MV-4-11 (cell line): ENCODE results near the gene C21orf58.
A peak's percentile ranks its signal among the peaks of the same experiment; 100 is the strongest.

Experiments
- DNase-seq: peaks from one replicate; lab custom pipeline; 2025; lab: John Stamatoyannopoulos, UW

The C21orf58 gene

DNA sequence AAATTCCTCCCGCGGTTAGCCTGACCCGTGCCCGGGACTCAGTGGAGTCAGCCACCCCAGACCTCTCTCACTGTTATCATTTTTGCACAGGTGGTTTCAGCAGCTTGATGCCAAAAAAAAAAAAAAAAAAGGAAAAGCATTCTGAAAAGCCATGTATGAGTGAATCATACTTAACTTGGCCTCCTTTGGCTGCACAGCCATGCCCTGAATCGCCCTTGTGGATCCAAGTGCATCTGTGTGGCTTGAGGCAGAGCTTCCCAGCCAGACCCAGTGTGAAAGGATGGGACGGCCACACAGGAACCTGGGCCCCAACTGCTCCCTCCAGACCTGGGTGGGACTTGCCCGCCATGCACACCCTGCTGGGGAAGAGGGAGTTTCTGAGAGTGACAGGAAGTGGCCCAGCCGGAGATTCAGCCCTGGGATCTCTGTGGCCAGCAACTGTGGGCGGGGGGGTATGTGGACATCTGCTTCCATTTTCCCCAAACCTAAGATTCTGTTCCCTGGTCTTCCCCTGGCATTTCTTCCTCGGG, 29.0 kb downstream of the C21orf58 start:
- DNase-seq, result peak; percentile 62

DNA sequence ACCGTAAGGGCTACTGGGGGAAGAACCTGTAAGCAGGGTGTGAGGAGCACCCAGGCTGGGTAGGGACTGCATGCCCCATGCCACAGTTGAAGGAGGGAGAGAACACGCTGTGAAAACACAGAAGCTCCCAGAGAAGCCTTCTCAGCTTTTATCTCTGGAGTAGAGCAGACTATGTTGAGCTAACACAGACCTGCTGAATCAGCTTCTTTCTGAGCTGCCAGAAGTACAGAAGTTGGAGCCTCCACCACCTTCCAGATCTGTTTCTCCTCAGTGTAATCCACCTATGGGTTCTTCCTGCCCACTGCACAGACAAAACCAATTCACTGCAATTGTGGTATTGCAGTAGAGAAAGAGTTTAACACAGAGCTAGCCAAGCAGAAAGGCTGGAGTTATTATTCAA, 32.1 kb downstream of the C21orf58 start:
- DNase-seq, result no peak

GRCh38 chr21:46289655-46290179, 34.0 kb downstream of the C21orf58 start:
- no peak for DNase-seq

- DNase-seq, result no peak
Measured at GRCh38 chr21:46287541-46287940, 36.1 kb downstream of the C21orf58 start.

DNA sequence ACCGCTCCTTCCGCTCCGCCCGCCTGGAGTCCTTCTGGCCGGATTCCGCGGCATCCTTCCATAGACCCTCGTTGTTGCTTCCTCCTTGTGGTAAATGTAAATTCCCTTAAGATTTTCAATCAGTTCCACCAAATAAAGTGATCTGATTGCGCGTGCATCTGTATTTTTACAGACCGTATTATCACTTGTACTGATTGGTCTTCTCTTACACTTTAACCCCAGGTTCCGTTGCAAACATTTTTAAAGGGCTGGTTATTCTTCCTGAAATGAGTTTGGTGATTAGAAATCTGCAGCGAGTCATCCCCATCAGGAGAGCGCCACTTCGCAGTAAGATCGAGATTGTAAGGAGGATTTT, 37.0 kb downstream of the C21orf58 start:
- peak; percentile 66 for DNase-seq

DNA sequence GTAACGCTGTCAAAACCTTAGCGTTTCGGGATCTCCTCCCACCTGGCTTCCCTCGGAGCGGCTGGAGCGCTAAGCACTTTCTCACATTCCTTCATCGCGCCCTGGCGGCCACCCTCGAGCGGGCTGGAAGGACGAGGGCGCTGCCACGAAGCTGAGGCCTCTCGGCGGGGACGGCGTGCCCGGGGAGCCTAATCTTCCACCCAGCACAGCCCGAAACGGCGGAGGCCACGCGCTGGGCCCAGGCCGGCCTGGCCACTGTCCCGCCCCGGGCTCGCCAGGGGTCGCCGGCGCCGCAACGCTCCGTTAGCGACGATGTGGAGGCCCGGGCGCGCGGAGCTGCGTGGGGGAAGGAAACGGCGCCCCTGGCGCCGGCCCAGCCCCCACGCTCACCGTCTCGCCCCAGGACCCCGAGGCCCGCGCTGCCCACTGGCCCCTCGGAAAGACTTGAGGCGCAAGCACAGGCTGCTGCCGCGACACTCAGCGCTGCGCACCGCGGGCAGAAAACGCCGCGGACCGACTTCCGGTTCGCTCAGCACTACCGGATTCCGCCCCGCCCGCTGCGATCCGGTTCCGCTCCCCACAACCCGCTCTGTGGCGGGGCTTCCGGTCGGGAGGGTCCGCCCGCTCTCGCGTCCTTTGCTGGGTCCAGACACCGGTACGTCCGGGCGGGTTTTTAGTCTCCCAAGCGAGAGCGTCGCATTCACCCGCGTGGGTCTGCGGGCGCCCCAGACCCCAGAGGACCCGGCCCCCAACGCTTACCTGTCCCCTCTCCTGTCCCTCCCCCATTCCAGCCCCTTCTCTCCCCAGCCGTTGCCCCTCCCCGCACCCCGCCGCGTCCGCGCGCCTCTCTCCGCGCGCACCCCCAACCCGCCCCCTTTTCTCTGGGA, 37.7 kb downstream of the C21orf58 start, which contains the start of gene YBEY:
TSS of gene YBEY (plus strand) at position 582 of the 887 bp plus-strand sequence. CDS start 572 bp downstream, outside the sequence.
- DNase-seq, result peak; percentile 80

- DNase-seq, result no peak
Measured at GRCh38 chr21:46285206-46285661, 38.4 kb downstream of the C21orf58 start, which contains the start of gene MCM3AP. Gene MCM3AP (minus strand): TSS chr21:46285611. CDS start chr21:46285286, 325 bp downstream.

DNA sequence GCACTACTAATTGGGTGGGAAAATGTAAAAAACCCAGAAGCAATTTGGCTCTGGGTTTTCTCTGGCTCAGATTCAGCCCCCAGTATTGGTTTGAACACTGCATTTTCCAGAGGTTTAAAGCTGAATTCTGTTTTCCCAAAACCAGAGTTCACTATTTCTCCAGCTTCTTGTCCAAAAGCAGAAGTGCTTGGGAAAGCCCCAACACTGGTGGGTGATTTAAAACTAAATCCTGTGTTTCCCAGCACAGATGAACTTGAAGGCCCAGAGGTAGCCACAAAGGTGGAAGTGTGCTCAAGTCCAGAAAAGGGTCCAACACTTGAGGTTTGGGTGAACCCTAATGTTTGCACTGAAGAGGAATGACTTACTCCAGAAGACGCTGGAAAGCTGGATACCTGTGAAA, 38.9 kb downstream of the C21orf58 start:
- DNase-seq, result no peak

DNA sequence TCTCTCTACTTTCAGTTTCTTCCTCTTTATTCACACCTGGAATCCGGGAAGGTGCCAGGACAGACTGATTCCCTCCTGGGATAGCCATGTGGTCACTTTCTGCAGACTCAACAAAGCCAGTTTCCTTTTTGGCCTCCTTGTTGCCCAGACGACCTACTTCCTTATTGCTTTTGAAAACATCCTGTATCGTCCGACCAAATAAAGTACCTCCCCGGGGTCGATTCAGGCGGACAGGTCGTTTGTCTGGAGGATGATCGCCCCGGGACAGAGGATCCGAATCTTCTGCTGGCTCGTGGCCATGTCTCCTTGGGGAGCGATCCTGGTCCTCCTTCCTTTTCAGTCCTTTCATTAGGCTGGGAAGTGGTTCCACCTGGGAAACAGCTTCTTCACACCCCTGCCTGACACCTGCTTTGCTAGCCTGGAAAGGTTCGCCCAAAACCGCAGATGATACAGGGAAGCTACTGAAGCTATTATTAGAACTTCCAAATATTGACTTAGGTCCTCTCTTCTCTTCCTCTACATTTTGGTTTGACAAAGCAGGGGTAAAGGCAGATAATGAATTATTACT, 39.5 kb downstream of the C21orf58 start:
- peak; percentile 54 for DNase-seq

DNA sequence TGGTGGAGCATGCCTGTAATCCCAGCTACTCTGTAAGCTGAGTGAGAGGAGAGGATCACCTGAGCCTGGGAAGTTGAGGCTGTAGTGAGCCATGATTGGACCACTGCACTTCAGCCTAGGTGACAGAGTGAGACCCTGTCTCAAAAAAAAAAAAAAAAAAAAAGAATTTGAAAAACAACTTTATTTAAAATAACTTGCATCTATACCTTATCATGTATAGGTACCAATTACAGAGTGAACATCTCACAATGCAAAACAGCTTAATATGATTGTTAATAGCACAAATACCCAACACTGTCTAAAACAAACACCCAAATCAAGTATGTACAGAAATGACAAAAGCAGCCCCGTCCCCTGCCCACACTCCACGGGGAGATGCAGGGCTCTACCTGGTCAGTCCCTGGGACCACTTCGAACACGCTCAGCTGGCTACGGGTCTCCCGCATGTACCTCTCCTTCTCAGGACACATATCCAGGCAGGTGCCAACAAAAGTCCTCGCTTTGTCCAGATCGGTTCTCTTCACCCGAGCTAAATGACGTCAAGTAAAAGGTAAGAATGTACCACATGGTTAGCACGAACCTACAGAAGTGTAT, 48.8 kb downstream of the C21orf58 start:
- DNase-seq, result no peak

- no peak for DNase-seq
Measured at GRCh38 chr21:46273341-46273740, 50.3 kb downstream of the C21orf58 start.

DNA sequence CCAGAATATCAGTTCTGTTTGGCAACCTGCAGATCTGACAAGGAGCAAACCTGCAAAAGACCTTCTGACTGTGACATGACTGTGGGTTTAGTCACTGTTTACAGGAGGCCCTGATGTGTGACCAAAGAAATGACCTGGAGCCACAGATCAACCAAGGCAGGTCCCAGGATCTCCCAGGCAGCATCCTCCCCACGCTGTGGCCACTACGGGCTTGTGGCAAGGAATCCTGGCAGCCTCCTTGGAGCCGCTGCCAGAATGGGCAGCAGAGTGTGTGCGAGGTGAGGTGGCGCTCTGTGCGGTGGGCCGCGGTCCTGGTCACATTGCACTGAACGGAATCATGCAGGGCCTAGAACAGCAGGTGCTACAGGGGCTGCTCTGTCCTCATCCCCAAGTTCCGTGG, 54.2 kb downstream of the C21orf58 start:
- no peak for DNase-seq

- DNase-seq, result no peak
Measured at GRCh38 chr21:46268371-46268770, 55.3 kb downstream of the C21orf58 start.

- no peak for DNase-seq
Measured at GRCh38 chr21:46266946-46267345, 56.7 kb downstream of the C21orf58 start.

GRCh38 chr21:46265736-46266525, 57.7 kb downstream of the C21orf58 start:
- DNase-seq, result no peak

GRCh38 chr21:46264690-46265144, 59.0 kb downstream of the C21orf58 start:
- no peak for DNase-seq

GRCh38 chr21:46264046-46264689, 59.5 kb downstream of the C21orf58 start:
- DNase-seq, result no peak

- DNase-seq, result no peak
Measured at GRCh38 chr21:46256501-46256994, 67.1 kb downstream of the C21orf58 start.

DNA sequence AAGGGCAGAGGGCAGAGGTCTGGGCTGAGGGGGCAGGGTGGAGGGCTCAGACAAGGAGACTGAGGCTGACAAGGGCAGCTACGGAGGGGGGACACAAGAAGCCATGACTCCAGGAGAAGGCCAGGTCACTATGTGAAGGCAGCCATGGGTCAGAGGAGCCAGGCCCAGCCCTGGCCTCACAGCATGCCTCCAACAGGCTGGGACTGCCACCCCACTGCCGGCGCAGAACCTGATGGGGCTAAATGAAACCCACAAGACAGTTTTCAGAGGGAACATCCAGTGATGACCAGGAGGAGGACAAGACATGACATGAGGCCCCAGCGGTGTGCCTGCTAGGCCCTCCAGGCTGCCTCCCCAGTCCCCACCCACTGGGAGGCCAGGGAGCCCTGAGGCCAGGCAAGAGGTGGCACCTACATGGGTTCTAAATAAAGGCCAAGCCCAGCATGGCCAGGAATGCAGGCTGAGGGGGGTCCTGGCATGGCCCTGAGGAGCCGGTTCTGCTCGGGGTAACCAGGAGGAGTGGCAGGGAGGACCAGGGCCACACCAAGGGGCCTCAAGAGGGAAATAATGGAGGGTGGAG, 67.8 kb downstream of the C21orf58 start:
- no peak for DNase-seq

DNA sequence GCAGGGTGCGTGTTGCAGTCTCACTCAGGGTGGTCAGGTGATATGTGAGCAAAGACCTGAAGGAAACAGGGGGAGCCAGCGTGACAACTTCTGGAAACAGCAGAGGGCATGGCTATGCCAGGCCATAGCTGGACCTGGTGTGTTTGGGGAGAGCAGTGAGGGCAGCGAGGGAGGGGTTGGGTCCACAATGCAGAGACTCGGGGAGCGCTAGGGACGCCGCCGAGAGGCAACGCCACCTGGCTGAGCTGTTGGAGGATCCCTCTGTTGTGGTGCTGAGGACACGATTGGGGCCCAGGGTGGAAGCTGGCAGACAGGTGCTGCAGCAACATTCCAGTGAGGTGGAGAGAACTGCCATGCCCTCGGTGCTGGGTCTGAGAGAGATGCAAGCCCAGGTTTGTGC, 68.5 kb downstream of the C21orf58 start:
- DNase-seq, result no peak
